ENCODE results near the gene LGALS13. TPM values are rescaled to one million over a fixed set of nuclear protein-coding genes. Genes with fewer than 3 reads are reported as not detected.

The LGALS13 gene
- total RNA-seq, 4 donors from 2014 or later: not detected

- Histone ChIP-seq H3K4me1 (no peaks in the 10 kb centered on the region), H3K9me3 (no peaks in the 10 kb centered on the region), H3K36me3 (no peaks in the 10 kb centered on the region), H3K4me3 (peak overlapping the region in 1 of 4 donors; percentile 26), H3K27ac (peak overlapping the region in 1 of 4 donors; percentile 58), H3K27me3 (no peaks in the 10 kb centered on the region)
- in situ Hi-C loops (cut with MboI; ENCODE audit: low sequenced_read_pairs in 4 of 4) (loop anchor here in 3 of 4 donors (5.0 to 10.0 kb wide), 4 partner anchors 114 to 287 kb away; partner anchors contain the start of gene FBL (in 1 of the 3)), intact Hi-C loops (cut with DNase I; ENCODE audit: low total_unique reads) (no loop called here)
- ATAC-seq (peak in 1 of 2 donors; percentile 83), DNase-seq (no peak)
- TF ChIP-seq CTCF (IDR thresholded peaks at IDR 0.05 in 4 of 5, conservative IDR thresholded peaks at IDR 0.05 in 1 of 5) (no peak), POLR2A (IDR thresholded peaks at IDR 0.05) (no peak)
Measured at GRCh38 chr19:39557811-39558623, 44.3 kb upstream of the LGALS13 start.

- intact Hi-C loops (cut with DNase I; ENCODE audit: low total_unique reads): no loop called here
- peak in 1 of 2 donors; percentile 57 for ATAC-seq
- no peak for DNase-seq
- Histone ChIP-seq H3K4me1 (no peaks in the 10 kb centered on the region), H3K27me3 (no peaks in the 10 kb centered on the region), H3K36me3 (no peaks in the 10 kb centered on the region), H3K4me3 (peak overlapping the region in 1 of 4 donors; percentile 26), H3K27ac (peak overlapping the region in 1 of 4 donors; percentile 58), H3K9me3 (no peaks in the 10 kb centered on the region)
- TF ChIP-seq CTCF (IDR thresholded peaks at IDR 0.05 in 4 of 5, conservative IDR thresholded peaks at IDR 0.05 in 1 of 5) (no peak), POLR2A (IDR thresholded peaks at IDR 0.05) (no peak)
- in situ Hi-C loops (cut with MboI; ENCODE audit: low sequenced_read_pairs in 4 of 4): loop anchor here in 3 of 4 donors (5.0 to 10.0 kb wide), 4 partner anchors 114 to 286 kb away; partner anchors contain the start of gene FBL (in 1 of the 3)
Measured at GRCh38 chr19:39558624-39559117, 43.7 kb upstream of the LGALS13 start.

- H3K4me3 ChIP-seq: no peak overlapping the region
- intact Hi-C loops (cut with DNase I; ENCODE audit: low total_unique reads): no loop called here
- H3K4me1 ChIP-seq: no peaks in the 10 kb centered on the region
- no peaks in the 10 kb centered on the region for H3K36me3 ChIP-seq
- DNase-seq (no peak), ATAC-seq (peak in 1 of 2 donors; percentile 39)
- H3K27me3 ChIP-seq: peaks cover 0 to 2% (median 0%) of the 10 kb centered on the region in 3 donors
- no peaks in the 10 kb centered on the region for H3K9me3 ChIP-seq
- no peak overlapping the region for H3K27ac ChIP-seq
- TF ChIP-seq POLR2A (IDR thresholded peaks at IDR 0.05): no peak
- TF ChIP-seq CTCF (IDR thresholded peaks at IDR 0.05 in 4 of 5, conservative IDR thresholded peaks at IDR 0.05 in 1 of 5): no peak
- in situ Hi-C loops (cut with MboI; ENCODE audit: low sequenced_read_pairs in 4 of 4): loop anchor here in 1 of 4 donors (5.0 kb wide), 1 partner anchor 104 kb away; no protein-coding TSS in a partner anchor
Measured at GRCh38 chr19:39563408-39563807, 38.9 kb upstream of the LGALS13 start.

- no peaks in the 10 kb centered on the region for H3K4me1 ChIP-seq
- no peaks in the 10 kb centered on the region for H3K36me3 ChIP-seq
- no peak for TF ChIP-seq CTCF (IDR thresholded peaks at IDR 0.05 in 4 of 5, conservative IDR thresholded peaks at IDR 0.05 in 1 of 5)
- no peak for TF ChIP-seq POLR2A (IDR thresholded peaks at IDR 0.05)
- no peak overlapping the region for H3K4me3 ChIP-seq
- H3K9me3 ChIP-seq: no peaks in the 10 kb centered on the region
- DNase-seq (no peak), ATAC-seq (no peak)
- intact Hi-C loops (cut with DNase I; ENCODE audit: low total_unique reads): no loop called here
- in situ Hi-C loops (cut with MboI; ENCODE audit: low sequenced_read_pairs in 4 of 4): no loop called here
- H3K27me3 ChIP-seq: peaks cover 0 to 2% (median 0%) of the 10 kb centered on the region in 3 donors
- no peak overlapping the region for H3K27ac ChIP-seq
Measured at GRCh38 chr19:39566064-39566463, 36.3 kb upstream of the LGALS13 start.

All from gastrocnemius medialis (tissue), 4 donors.